NCI-H446 (cell line): Measurements from ENCODE around the gene NKPD1.

Experiments used
- DNase-seq, 2 experiments: peaks; one replicate each; lab custom pipeline; 2025; lab: John Stamatoyannopoulos, UW

Gene NKPD1

GRCh38 chr19:45117671-45118070, 43.1 kb downstream of the NKPD1 start:
- no peak for DNase-seq

GRCh38 chr19:45117167-45117594, 43.6 kb downstream of the NKPD1 start:
- DNase-seq = no peak

- no peak for DNase-seq
Measured at GRCh38 chr19:45115809-45116615, 44.8 kb downstream of the NKPD1 start.

- no peak for DNase-seq
Measured at GRCh38 chr19:45114116-45114515, 46.7 kb downstream of the NKPD1 start.

- DNase-seq = no peak
Measured at GRCh38 chr19:45113628-45114027, 47.2 kb downstream of the NKPD1 start.

- DNase-seq = no peak
Measured at GRCh38 chr19:45112111-45112827, 48.5 kb downstream of the NKPD1 start.
